ENCODE results near the gene TMEM238. TPM values are rescaled to one million over a fixed set of nuclear protein-coding genes. Genes with fewer than 3 reads are reported as not detected.

Gene TMEM238
- total and polyA plus RNA-seq, 10 of the 15 experiments (the other 5 are each of a cell fraction or from before 2014, with no cell fraction given) = 0.05 to 16.9 (median 0.58) TPM; not detected in 1

- Histone ChIP-seq H3K4me1 (ENCODE audit: control insufficient read depth, insufficient read depth, low read length) (no peaks in the 10 kb centered on the region), H3K79me2 (ENCODE audit: control insufficient read depth, insufficient read depth, low read length) (no peaks in the 10 kb centered on the region), H3K4me3 (no peak within 1 kb of the TSS), H3K27ac (ENCODE audit: control insufficient read depth, insufficient read depth) (no peak within 1 kb of the TSS), H2AFZ (ENCODE audit: control insufficient read depth, low read depth, low read length) (no peak within 1 kb of the TSS), H3K9ac (ENCODE audit: control insufficient read depth, insufficient read depth, low read length) (no peak within 1 kb of the TSS), H3K27me3 (replicated peaks in 1 of 2; ENCODE audit: control insufficient read depth in 2 of 2, insufficient read depth in 2 of 2, low read length in 1 of 2) (no peaks in the 10 kb centered on the region), H3K36me3 (ENCODE audit: control insufficient read depth in 2 of 2, insufficient read depth in 2 of 2, low read length in 1 of 2) (no peaks in the 10 kb centered on the region), H4K20me1 (ENCODE audit: control insufficient read depth, insufficient read depth) (no peaks in the 10 kb centered on the region), H3K9me3 (replicated peaks; ENCODE audit: control insufficient read depth, insufficient read depth, low read length) (no peaks in the 10 kb centered on the region), H3K4me2 (ENCODE audit: control insufficient read depth, insufficient read depth) (no peak within 1 kb of the TSS)
- CTCF ChIA-PET = no interaction called here
- intact Hi-C loops (cut with micrococcal nuclease; ENCODE audit: unreplicated experiment) (no loop called here), in situ Hi-C loops (cut with MboI) (no loop called here)
- FAIRE-seq = no peak
- no peak for DNase-seq (ENCODE audit: low read depth, low spot score)
- POLR2A ChIA-PET = no interaction called here
- no peak for ATAC-seq
- TF ChIP-seq EGR1 (IDR thresholded peaks at IDR 0.05; ENCODE audit: borderline replicate concordance in 1 of 2, low read depth in 2 of 2, low read length in 2 of 2) = no peak
- TF ChIP-seq MYC (IDR thresholded peaks at IDR 0.05; ENCODE audit: insufficient read depth, insufficient read length, insufficient replicate concordance, low read length, severe bottlenecking) = no peak
- no peak for TF ChIP-seq EP300 (IDR thresholded peaks at IDR 0.05; ENCODE audit: borderline replicate concordance in 1 of 2, control insufficient read depth in 1 of 2, low read depth in 2 of 2, low read length in 2 of 2)
- no peak for TF ChIP-seq USF1 (IDR thresholded peaks at IDR 0.05; ENCODE audit: borderline replicate concordance, extremely low read length, insufficient read depth, low read depth, low read length)
- TF ChIP-seq MAX (IDR thresholded peaks at IDR 0.05; ENCODE audit: low read depth, low read length) = no peak
- no peak for TF ChIP-seq RUNX3 (IDR thresholded peaks at IDR 0.05; ENCODE audit: low read length)
- WGBS (ENCODE audit: insufficient coverage, insufficient replicate concordance, low lambda C conversion rate, missing lambda C conversion rate) = 38% methylated on average over 19 of the region's 21 CpGs
- no TSS peak for BruUV-seq (replicated peaks)
- SMC1A ChIA-PET (ENCODE audit: uncharacterized antibody, unreplicated experiment) = no interaction called here
- RAD21 ChIA-PET (ENCODE audit: unreplicated experiment) = interaction anchor here (1.5 kb wide), 1 partner anchor 37 kb away, joined by 3 read pairs; the partner anchor contains the start of gene KMT5C
These were observed 7.7 kb downstream of the TMEM238 start, which contains the start of gene TMEM190 for GRCh38 chr19:55376241-55376933. Gene TMEM190, plus strand, starts transcription at chr19:55376826. Its CDS starts 28 bp downstream, at chr19:55376854.
